Loucy (cell line): ENCODE results near the gene CYP46A1.

Experiments used
- EZH2phosphoT487 ChIP-seq: fragments of 200-600 bp; IDR thresholded peaks from 2 replicates; pipeline ENCODE4 v1.6.1; 2018; ENCODE audit warnings: antibody characterized with exemption, mild to moderate bottlenecking, moderate library complexity, borderline replicate concordance
- TF ChIP-seq, protein P1 (sequence below): fragments of 200-600 bp; sonication (generic); conservative IDR thresholded peaks from 2 replicates; pipeline ENCODE4 v1.5.1; 2014; ENCODE audit warnings: mild to moderate bottlenecking, antibody characterized with exemption, low read length

DNA sequence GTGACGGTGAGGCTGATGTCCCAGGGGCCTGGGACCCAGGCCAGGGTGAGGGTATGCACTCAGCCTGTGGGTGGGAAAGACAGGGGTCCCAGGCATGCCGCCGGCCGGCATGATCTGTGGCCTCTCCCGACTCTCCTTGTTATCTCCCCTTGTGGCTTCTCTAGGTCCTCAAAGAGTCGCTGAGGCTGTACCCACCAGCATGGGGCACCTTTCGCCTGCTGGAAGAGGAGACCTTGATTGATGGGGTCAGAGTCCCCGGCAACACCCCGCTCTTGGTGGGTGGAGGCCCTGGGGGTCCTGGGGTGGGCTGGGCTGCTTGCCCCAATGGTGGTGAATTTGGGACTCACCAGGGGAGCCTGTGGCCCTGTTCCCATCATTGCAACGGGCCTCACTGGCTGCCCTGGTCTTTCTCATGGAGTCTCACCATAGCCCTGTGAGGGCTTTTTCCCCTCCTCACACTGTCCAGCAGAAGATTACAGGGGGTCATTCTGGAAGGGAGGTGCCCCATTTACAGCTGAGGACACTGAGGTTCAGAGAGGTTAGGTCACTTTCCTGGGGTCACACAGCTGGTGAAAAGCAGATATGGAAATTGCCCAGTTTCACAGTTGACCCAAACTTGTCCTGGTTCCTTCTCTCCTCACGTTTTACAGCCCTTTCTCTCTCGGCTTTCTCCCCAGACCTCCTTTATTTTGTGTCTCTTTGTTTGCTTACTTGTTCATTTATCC, 37.9 kb downstream of the CYP46A1 start:
- TF ChIP-seq, protein P1, sequence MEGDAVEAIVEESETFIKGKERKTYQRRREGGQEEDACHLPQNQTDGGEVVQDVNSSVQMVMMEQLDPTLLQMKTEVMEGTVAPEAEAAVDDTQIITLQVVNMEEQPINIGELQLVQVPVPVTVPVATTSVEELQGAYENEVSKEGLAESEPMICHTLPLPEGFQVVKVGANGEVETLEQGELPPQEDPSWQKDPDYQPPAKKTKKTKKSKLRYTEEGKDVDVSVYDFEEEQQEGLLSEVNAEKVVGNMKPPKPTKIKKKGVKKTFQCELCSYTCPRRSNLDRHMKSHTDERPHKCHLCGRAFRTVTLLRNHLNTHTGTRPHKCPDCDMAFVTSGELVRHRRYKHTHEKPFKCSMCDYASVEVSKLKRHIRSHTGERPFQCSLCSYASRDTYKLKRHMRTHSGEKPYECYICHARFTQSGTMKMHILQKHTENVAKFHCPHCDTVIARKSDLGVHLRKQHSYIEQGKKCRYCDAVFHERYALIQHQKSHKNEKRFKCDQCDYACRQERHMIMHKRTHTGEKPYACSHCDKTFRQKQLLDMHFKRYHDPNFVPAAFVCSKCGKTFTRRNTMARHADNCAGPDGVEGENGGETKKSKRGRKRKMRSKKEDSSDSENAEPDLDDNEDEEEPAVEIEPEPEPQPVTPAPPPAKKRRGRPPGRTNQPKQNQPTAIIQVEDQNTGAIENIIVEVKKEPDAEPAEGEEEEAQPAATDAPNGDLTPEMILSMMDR, result no peak
- TF ChIP-seq EZH2phosphoT487, result no peak
